GM12873 (cell line): ENCODE results near the gene SPOCK1.

Source experiments
- TF ChIP-seq, protein P1 (sequence below): IDR thresholded peaks from 2 replicates; pipeline ENCODE4 v1.5.1; 2012; ENCODE audit warnings: low read depth, mild to moderate bottlenecking, moderate library complexity, low read length, control low read depth; ENCODE audit not compliant: insufficient read depth; ENCODE audit errors: missing control alignments

The SPOCK1 gene

DNA sequence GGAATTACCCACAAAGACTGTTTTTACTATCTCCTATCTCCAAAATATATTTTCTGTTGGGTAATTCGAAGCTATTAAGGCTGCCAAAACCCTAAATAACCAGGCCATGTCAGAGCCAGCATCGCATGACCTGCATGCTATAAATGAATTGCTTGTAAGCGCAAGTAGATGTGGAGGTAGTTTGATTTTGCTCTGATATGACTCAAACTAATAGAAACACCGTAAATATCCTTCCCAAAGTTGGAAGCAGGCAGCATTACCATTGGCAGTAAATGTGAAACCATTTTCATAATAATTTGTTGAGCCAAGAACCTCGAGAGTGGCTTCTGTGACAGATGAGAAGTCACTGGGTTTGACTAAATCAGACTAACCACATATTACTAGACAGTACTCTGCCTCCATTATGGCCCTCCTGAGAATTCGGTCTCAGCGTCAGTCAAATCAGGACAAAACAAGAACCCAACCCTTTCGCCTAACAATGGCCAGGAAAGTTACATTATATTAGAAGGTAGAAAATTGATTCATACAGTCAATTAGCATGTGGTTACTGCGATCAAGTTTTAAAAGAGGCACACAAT lies 289.8 kb downstream of the SPOCK1 start:
- TF ChIP-seq, protein P1, sequence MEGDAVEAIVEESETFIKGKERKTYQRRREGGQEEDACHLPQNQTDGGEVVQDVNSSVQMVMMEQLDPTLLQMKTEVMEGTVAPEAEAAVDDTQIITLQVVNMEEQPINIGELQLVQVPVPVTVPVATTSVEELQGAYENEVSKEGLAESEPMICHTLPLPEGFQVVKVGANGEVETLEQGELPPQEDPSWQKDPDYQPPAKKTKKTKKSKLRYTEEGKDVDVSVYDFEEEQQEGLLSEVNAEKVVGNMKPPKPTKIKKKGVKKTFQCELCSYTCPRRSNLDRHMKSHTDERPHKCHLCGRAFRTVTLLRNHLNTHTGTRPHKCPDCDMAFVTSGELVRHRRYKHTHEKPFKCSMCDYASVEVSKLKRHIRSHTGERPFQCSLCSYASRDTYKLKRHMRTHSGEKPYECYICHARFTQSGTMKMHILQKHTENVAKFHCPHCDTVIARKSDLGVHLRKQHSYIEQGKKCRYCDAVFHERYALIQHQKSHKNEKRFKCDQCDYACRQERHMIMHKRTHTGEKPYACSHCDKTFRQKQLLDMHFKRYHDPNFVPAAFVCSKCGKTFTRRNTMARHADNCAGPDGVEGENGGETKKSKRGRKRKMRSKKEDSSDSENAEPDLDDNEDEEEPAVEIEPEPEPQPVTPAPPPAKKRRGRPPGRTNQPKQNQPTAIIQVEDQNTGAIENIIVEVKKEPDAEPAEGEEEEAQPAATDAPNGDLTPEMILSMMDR, result no peak

DNA sequence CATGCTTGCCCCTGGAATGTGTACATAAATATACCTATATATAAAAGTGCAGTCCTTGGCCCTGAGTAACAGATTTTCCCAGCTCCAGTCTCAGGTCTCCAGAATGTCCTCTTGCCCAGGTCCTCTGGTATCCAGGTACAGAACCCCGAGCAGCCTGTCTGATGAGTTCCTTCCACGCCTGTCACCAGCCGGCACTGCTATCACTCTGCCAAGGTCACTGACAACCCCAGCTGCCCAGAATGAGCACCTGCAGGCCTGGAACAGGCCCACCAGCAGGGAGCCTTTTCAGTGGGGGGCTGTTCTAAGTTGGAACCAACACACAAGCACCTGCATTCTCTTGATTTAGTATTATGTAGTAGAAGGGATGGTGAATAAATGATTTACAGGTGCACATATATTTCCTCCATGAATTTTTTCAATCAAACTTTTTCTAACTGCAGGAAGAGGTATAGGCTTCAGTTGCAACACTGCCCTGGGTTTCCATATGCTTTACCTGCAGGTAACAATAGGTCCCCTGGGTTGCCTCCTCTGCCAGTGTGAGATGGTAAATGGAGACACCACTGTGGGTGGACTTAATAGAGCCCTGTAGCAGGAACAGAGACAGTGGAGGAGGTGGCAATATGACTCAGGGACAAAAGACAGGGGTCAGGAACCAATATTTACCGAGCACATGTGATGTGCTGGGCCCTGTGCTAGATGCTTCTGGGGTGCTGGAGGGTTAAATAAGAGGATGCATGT lies 291.9 kb downstream of the SPOCK1 start:
- TF ChIP-seq, protein P1, result no peak

DNA sequence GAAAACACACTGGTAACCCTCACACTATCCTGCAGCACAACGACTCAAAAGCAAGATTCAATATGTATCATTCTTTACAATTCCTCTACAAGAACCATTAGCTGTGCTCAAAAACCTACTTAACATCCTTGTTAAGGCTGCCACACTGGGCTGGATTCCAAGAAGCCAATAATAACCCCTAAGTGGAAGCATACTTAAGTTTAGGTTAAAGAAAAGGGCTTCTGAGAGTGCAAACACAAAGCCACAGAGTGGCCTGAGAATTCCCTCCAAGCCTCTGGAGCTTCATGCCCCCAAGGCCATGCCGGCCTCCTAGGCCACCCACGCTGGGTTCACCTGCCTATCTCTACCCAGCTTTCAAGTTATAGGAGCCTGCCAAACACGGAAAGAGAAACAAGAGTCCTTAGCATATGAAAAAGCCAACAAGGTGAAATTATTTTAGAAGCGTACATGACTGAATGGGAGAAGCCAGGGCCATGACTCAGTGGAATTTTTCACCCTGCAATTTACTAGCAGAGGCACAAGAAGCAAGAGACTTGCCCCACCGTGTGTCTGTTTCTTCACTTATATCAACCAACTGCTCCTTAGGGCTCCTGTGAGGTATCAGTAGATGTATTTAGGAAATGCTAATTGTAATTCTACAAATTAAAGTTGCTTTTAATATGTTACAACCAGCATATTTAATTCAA lies 293.0 kb downstream of the SPOCK1 start:
- TF ChIP-seq, protein P1, result no peak

DNA sequence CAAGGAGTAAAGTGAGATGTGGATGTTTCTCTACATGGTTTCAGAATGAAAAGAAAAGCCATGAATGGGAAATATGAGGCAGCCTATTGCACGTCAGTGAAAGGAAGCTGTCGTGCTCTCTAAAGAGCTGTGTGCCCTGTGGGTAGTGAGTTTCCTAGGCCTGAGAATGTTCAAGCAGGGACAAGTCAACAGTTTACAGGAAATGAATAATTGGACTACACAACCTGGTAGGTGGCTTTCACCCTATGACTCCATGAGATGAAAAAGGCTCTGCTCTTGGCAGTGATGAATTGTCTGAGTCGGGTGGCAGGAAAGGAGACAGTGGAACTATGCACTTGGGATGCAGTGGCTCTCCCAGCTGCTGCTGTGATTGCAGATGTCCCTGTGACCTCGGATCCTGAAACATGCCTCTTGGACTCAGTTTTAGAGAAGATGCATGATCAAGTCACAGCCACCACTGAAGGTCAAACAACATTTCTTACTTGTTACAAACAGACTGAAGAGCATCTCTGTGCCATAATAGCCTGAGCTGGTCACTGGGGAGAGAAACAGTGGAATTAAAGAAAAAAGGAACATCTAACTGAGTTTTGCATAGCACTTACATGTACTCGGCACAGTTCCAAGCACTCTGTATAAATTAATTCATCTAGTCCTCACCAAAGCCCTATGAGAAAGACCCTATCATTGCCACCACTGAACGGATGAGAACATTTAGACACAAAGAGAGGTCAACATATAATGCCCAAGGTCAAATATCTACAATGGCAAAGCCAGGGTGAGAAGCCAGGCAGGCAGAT lies 293.7 kb downstream of the SPOCK1 start:
- TF ChIP-seq, protein P1, result no peak

DNA sequence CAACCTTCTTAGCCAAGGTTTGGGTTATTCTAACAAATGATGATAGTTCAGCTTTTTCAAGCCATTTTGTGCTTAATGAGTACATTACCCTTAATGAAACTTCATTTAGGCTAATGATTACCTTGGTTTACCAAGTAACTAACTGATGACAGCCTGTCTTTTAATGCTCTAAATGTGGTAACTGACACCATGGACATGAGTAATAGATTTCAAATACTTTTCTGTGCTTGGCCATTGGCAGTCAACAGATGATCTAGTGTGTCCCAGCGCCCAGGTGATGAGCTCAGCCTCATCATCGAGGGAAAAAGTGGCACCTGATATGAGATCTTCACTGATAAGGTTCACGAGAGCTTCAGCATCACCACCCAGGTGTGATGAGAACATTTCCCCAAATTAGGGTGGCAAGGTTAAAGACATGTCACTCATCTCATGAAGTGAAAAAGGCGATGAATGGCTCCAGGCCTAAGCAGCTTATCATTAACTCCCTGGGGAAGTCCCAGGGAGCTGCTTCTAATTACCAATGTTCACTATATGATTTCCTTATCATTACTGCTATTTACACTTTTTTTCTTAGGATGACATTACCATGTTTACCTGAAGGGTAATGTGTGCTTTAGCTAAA lies 296.0 kb downstream of the SPOCK1 start:
- TF ChIP-seq, protein P1, result no peak

DNA sequence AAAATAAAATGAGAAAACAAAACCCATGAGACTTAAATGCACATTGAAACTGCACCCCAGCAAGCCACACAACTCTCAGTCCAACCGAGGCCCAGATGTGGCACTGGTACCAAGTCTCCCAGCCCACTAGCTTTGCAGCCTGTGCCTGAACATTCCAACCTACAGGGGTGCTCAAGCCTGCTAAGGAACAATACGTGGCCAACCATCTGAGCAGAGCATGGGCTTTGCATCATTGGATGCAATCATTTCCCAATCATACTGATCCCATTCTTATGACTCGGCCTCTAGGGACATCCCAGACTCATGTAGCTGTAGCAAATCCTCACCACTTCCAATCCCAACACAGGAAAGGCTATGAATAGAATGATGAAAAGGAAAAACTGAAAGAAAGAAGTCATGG lies 297.2 kb downstream of the SPOCK1 start:
- TF ChIP-seq, protein P1, result no peak
